Posterior cingulate gyrus (tissue), 11 donors: ENCODE results near the gene DAPL1.
"Not testable (repeated sequence)": the region's sequence is repeated elsewhere in the genome, so short reads cannot be mapped to it uniquely, and the experiment has no call there.

ENCODE experiments used
- DNase-seq, 10 donors: peaks; one replicate each; pipeline versions ENCODE4 v3.0.0 to v3.0.0-alpha.2; 2020 to 2021; ENCODE audit warnings: mixed read lengths in 3 of 10
- intact Hi-C: fragments of 100-400 bp; cut with DNase I; formaldehyde crosslinking; loops from one replicate; pipeline ENCODE4 v1.15.1; 2023

The DAPL1 gene

DNA sequence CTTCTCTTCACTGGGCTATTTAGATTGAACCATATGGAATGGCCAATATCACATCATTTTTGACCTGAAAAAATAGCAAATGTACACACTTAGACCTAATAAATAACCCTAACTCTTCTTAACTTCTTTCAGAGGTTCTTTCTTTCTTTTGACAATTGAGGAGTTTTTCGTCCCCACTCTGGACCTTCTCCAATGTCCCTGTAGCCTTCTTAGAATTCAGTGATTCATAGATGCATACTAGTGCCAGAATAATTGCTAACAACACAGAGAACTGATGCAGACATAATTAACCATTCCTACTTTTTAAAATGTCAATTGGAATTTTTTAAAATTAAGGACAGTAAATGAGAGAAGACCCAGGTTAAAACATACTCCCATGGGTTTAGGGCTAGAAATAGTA is 20.0 kb downstream of the DAPL1 start:
- DNase-seq = no peak
- intact Hi-C loops = no loop called here

DNA sequence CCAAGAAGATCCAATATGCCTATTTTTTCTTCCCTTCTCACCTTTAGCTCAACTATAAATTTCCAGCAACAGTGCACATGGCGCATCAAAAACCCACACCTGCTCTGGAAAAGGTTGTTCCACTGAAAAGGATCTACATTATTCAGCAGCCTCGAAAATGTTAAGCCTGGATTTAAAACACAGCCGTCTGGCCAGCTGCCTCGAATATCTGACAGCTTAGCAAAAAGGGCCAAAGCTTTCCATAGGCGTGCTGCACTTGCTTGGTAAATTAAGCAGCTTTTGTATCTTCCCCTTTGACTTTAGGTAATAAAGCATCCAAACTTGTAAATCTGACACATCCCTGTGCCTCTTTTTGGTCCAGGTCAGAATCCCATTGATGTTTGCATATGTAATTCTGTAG is 20.5 kb downstream of the DAPL1 start:
- DNase-seq = no peak
- intact Hi-C loops = no loop called here

DNA sequence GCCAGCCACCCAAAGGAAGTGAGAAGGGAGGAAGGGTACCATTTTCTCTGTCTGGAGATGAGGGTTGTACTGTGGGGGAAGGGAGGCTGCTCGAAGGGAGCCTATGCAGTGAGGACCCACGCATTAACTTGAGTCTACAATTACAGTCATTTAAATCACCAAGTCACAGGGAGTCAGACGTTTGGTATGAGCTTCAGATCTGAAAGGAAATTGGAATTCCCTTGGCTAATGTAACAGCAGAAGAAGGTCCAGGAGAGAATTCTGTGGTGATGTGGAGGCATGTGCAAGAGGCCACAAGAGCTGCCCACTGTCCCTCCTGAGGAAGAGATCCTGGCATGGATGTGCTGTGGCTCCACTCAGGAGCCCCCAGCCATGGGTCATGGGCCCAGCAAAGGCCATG is 22.5 kb downstream of the DAPL1 start:
- intact Hi-C loops = no loop called here
- no peak for DNase-seq

DNA sequence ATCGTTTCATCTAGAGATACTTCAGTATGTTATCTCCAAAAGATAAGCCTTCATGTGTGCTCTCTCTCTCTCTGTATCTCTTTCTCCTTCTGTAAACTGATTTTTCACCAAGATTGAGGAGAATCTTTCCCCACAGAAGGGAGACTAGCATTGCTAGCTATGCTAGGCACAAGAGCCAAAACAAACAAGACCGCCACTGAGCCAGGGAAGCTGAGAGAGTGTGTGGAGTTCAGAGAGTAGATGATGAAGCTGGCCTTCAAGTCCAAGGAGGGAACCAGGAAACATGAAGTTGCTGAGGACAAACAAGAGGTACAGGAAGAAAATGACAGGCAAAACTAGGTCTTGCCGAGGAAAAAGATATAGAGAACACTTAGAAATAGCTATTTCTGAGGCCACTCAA is 23.4 kb downstream of the DAPL1 start:
- intact Hi-C loops = no loop called here
- DNase-seq = no peak

DNA sequence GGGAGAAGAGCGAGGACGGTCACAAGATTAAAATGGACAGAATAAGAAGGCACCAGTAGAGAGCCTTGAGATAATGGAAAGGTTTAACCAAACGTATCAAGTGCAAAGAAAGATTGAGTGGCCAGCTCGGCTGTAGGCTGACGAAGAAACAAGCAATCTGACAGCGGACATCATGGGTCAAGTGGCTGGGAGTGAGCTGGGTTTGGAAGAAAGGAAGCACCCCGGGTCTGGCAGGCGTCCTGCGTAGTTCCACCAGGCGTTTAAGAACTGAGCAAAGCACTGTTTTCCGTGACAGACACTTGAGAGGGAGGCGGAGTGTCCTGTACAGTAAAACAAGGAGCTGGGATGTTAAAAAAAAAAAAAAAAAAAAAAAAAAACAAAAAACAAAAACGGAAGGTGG is 27.1 kb downstream of the DAPL1 start:
- intact Hi-C loops = no loop called here
- DNase-seq = no peak

DNA sequence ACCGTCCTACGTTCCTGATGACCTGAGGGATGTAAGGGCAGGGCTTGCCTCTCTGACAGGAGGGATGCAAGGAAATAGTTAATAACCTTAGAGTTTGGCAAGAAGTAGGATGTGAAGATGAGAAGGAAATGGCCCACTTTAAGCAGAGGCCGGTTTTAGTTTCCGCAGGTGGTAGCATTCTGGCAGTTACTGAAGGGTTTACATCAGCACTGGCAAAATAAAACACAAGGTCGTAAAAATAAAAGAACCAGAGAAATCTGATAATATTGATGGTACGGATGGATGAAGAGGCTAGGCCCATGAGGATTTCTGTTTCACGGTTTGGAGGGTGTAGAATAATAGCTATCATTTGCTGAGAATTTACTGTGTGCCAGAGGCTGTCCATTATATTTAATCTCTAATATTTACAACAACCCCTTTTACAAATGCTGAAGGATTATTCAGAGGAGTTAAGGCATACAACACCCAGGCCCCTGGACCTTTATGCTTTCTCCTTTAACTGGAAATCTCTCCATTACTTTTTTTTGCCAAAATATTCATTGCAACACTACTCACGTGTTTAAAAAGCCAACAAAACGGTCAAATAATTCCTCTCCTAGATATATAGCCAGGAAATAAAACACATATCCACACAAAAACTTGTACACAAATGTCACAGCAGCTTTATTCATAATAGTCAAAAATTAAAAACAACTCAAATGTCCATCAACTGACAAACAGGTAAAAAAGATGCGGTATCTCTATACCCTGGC is 28.5 kb downstream of the DAPL1 start:
- DNase-seq = no peak
- intact Hi-C loops = no loop called here

DNA sequence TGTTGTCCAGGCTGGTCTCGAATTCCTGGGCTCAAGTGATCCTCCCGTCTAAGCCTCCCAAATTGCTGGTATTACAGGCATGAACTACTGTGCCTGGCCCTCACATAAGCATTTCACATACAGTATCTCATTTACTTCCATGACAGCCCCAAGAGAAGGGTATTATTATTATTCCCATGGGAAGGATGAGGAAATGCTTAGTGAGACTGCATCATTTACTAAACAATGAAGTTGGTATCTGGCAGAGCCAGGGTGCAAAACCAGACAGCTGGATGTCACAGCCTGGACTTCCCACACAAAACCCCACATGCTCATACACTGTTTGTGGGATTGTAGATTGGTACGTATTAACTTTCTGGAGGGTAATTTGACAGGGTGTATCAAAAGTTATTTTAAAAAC is 29.9 kb downstream of the DAPL1 start:
- DNase-seq = no peak
- intact Hi-C loops = no loop called here

DNA sequence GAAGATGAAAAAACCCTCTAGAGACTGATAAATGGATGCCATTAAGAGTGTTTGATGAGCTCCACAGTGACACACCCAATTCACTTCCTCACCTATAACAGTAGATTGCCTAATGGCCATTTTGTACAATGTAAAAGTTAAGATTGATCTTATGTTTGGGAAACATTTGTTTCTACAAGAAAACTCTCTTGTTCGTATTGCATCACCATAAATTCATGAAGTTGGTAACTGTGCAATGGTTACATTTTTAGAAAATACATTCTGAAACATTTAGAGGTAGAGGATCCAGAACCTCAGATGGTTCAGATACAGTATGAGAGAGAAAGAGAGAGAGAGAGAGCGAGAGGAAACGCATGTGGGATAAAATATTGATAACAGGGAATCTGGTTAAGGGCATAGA is 31.8 kb downstream of the DAPL1 start:
- no peak for DNase-seq

DNA sequence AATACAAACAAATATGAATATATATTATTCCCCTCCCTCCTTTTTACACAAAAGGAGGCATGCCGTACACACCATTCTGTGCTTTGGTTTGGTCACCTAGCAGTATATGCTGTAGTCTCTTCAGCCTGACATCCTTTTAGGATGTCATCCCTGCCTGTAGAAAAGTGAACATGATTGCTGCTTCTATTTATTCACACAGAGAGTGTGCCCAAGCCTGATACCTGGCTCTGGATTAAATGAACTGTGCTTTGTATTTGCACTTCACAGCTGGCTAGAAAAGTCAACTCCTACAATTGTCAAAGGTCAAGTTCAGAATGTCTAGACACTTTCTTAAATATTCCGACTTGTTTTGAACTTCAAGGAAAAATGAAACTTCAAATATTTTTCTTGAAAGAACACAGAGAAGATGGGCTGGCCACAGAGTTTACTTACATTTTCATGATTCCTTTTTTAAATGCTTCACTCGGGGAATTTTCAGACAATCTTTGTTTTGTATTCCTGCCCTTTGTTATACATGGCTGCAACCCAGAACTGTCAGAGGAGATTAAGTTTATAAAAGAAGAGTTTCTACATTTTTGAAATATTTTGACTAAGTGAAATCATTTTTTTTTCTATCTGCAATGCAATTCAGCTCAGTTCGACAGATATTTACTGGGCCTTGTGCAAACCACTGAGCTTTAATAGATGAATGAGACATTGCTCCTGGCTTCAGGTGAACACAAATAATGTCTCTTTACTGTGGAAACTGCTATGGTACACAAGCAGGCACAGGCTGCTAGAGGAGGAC is 33.5 kb downstream of the DAPL1 start:
- intact Hi-C loops = no loop called here
- DNase-seq = no peak

More for the DNA sequence above, 31.8 kb downstream of the DAPL1 start:
- intact Hi-C loops = no loop called here

DNA sequence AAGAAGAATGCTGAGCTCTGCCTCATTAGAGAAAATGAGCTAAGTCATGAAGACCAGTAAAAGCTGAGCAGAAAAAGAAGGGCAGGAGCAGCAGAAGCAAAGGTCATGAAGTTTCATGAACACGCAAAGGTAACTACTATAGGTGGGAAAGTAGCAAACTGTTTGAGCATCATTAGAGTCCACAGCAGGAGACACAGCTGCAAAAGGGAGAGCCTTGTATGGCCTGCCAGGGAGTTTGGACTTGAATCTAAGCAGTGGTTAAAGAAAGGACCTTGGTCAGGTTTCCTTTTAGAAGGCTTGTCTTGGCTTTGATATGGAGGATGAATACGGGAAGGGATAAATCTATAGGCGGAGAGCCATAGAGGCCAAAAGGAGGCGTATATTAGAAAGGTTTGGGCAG is 34.0 kb downstream of the DAPL1 start:
- intact Hi-C loops = no loop called here
- no peak for DNase-seq

DNA sequence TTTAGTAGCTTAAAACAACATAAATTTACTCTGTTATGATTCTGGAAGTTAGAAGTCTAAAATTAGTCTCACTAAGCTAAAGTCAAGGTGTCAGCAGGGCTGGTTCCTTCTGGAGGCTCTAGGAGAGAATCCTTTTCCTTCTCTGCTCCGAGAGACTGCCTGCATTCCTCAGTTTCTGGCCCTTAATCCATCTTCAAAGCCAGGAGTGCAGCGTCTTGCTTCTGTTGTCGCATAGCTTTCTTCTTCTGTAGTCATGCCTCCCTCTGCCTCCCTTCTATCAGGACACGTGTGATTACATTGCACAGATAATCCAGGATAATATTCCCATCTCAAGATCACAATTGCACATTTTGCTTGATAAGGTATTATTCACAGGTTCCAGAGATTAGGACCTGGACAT is 35.1 kb downstream of the DAPL1 start:
- intact Hi-C loops = no loop called here
- no peak for DNase-seq

DNA sequence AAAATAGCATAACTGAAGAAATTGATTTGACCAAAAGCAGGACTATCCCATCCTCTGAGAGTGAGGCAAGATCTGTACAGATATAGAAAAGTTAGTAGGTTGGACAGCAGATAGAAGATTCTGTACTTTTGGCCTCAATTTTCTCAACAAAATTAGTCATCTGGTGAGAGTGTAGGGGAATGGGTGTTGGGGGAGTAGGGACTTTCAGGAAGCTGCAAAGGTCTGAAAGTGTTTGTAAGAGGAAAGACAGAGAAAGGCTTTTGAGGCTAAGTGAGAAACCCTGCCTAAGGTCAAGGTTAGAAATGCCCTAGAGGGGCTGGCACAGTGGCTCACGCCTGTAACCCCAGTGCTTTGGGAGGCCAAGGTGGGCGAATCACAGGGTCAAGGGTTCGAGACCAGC is 40.3 kb downstream of the DAPL1 start:
- intact Hi-C loops = no loop called here
- DNase-seq = no peak

DNA sequence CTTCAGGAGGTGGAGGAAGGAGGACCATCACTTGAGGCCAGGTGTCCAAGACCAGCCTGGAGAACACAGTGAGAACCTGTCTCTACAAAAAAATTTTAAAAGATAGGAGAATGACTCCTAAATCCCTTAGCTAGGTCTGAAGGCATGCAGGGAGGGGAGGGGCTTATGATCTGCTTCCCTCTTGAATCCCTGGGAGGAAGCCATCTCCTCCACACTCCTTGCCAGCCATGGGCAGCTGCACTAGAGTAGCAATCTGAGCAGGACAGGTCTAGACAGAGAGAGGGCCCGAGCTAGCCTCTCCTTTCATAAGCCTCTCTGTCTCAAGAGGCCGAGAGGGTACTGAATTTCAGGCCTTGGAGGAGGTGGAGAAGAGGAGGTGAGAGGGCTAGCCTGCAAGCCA is 42.5 kb downstream of the DAPL1 start:
- intact Hi-C loops = no loop called here
- no peak for DNase-seq

DNA sequence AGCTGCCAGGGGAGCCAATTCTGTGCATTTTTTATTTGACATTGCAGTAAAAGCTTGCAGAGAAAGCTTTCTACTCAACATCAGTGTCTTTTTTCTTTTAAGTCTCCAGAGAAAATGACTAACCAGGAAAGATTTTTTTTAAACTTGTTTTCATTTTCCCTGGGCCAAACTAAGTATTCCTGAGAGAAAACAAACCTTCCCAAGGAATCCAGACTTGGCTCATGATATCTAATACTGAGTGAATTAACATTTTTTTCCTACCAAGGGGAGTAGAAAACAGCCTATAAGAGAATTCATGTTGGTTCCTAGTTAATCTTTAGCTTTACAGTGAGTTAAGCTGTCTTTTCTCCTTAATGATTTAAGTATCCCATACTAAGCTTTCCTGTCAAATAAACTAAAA is 46.7 kb downstream of the DAPL1 start:
- no peak for DNase-seq
- intact Hi-C loops = no loop called here

DNA sequence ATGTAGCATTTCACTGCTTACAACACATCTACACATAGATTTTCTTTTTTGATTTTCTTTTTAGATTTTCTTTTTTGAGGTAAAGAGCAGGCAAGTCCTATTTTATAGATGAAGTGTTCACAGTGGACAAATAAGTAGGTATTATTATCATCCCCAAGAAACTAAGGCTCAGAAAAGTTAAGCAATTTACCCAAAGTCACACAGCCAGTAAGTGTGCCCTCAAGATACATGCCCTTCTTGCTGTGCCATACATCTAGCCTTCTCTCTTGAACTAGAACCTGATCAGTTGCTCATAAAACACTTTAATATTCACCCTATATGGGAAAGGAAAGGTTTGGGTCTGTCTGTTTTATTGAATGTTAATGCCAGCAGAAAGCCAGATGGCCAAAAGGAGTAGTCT is 50.3 kb downstream of the DAPL1 start:
- DNase-seq = no peak
- intact Hi-C loops = no loop called here

DNA sequence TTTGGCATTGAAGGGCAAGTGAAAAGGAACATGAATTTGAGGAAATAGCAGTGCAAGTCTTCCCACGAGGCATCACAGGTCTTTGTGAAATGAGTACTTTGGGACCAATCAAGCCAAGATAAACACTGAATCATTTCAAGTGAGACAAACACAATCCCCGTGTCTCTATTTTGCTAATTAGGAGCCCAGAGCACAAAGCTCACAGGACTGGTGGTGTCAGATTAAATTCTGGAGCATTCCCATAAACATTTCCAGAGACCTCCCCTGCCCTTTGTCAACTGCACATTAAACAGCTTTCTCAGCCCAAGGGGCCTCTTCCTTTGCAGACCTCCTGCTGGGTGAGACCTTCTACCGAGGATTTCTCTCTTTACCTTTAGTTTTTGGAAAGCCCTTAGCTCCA is 50.7 kb downstream of the DAPL1 start:
- intact Hi-C loops = no loop called here
- DNase-seq = no peak

DNA sequence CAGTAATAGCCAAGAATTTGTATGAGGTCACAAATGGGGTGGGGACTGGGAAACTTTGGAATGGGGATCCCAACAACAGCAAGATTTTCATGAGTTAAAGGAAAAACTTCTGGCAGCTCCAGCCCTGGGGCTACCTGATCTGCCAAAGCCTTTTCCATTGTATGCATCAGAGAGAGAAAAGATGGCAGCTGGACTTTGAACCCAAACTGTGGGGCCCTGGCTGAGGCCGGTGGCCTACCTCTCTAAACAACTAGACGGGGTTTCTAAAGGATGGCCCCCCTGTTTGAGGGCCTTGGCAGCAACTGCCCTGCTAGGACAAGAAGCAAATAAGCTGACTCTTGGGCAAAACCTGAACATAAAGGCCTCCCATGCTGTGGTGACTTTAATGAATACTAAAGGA is 52.4 kb downstream of the DAPL1 start:
- DNase-seq, intact Hi-C loops: not testable (repeated sequence)

DNA sequence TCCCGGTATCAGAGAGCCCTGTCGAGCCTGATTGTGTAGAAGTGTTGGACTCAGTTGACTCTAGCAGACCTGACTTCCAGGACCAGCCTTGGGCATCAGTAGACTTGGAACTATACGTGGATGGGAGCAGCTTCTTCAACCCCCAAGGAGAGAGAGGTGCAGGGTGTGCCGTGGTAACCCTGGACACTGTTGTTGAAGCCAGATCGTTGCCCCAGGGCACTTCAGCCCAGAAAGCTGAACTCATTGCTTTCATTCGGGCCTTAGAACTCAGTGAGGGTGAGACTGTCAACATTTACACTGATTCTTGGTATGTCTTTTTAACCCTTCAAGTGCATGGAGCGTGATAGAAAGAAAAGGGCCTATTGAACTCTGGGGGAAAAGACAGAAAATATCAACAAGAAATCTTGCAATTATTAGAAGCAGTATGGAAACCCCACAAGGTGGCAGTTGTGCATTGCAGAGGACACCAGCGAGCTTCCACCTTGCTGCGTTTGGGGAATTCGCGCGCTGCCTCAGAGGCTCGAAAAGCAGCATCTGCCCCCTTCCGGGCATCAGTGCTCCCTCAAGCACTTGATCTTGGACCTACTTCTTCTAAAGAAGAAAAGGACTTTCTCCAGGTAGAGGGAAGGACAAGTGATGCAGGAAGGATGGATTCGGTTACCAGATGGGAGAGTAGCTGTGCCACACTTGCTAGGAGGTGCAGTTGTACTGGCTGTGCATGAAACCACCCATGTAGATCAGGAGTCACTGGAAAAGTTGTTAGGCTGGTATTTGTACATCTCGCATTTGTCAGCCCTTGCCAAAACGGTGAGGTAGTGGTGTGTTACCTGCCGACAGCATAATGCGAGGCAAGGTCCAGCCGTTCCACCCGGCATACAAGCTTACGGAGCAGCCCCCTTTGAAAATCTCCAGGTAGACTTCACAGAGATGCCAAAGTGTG is 53.2 kb downstream of the DAPL1 start:
- DNase-seq, intact Hi-C loops: not testable (repeated sequence)

DNA sequence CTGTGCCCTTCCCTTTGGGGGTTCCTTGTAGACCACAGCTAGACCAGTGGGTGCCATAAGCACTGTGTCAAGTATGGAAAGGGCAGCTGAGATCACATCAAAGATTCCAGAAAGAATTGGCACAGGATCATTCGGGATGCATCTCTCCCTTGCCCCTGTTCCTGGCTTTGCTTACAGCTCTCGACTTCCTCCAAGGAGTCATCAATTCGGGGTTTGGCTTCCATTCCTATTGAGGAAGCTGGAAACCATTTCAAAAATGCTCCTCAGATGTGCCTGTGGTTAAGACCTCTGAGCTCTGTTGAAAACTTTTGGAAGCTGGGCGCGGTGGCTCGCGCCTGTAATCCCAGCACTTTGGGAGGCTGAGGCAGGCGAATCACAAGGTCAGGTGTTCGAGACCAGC is 65.1 kb downstream of the DAPL1 start:
- intact Hi-C loops, DNase-seq: not testable (repeated sequence)

DNA sequence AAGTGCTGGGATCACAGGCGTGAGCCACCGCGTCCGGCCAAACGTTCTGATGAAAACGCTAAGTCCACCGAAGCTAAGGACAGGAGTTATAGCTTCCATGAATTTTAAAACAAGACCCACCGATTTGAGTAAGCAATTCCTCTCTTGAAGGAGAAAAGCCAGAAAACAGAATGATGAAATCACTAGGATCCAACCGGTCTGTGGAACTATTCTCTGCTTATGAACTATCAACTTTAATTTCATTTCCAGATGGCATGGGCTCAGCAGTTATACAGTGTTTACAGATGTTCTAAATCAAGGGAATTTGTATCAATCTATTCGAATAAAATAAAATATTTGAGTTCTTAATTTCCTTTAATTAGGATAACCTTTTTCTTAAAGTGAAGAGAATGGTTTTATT is 66.5 kb downstream of the DAPL1 start:
- intact Hi-C loops, DNase-seq: not testable (repeated sequence)

DNA sequence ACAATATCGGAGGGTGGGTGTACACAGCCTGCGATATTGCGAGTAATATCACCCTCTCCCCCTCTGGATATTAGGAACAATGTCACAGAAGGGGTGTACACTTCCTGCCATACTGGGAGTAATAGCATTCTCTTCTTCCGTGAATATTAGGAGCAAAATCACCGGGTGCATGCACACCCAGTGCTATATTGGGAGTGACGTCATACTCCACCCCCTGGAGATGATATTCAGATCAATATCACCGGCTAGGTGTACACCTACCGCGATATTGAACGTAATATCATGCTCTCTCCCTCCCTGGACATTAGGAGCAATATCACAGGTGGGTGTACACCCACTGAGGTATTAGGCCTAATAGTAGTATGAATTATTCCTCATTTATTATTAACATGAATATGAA is 70.4 kb downstream of the DAPL1 start:
- intact Hi-C loops, DNase-seq: not testable (repeated sequence)
